CD4-positive, alpha-beta T cell treated with Interferon gamma for 1 hour (primary cell): ENCODE measurements around the gene CSF1R.

ENCODE experiments used
- DNase-seq: peaks from one replicate; pipeline ENCODE4 v3.0.0-alpha.2; 2020

CSF1R gene

GRCh38 chr5:150022681-150023080 lies 63.7 kb downstream of the CSF1R start:
- no peak for DNase-seq

GRCh38 chr5:150022158-150022531 lies 64.2 kb downstream of the CSF1R start:
- no peak for DNase-seq

GRCh38 chr5:150021491-150022157 lies 64.7 kb downstream of the CSF1R start:
- DNase-seq = no peak

DNA sequence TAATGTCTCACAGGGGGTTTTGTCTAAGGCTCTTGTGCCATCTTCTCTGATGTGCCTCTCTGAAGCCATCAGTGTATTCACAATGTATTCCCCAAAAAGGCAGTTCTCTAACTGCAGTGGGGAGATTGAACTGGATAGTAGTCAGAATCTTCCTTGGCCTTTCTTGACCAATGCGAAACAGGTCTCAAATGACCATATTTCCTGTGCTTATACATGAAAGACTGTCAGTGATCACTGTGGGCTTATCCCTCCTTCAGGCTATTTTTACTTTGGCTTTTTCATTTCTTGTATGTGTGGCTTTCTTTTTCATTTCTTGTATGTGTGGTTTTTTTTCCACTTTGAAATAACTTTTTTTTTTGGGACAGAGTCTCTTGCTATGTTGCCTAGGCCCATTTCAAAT lies 66.1 kb downstream of the CSF1R start:
- no peak for DNase-seq

GRCh38 chr5:150017226-150018005 lies 68.9 kb downstream of the CSF1R start:
- no peak for DNase-seq

DNA sequence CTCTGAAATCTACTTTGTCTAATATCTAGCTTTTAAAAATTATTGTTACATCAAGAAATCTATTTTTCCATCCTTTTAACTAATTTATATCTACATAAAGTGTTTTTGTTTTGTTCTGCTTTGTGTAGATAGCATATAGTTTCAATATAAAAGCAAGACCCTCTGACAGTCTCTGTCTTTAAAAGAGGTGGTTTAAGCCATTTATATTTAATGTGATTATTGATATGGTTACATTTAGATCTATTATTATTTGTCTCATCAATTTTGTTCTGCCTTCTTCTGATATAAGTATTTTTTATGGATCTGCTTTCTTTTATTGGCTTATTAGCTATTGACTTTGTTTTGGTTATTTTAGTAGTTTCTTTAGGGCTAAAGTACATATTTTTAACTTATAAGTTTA lies 69.8 kb downstream of the CSF1R start:
- no peak for DNase-seq

DNA sequence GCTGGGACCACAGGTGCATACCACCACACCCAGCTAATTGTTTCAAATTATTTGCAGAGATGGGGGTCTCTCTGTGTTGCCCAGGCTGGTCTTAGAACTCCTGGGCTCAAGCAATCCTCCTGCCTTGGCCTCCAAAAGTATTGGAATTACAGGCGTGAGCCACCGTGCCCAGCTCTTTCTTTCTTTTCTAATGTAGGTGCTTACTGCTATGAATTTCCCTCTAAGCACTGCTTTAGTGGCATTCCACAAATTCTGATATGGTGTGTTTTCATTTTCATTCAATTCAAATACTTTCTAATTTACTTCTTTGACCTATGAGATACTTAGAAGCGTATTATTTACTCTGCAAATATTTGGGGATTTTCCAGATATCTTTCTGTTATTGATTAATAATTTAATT lies 70.9 kb downstream of the CSF1R start:
- DNase-seq = no peak

GRCh38 chr5:150014456-150014855 lies 71.9 kb downstream of the CSF1R start:
- DNase-seq = no peak

GRCh38 chr5:150013931-150014330 lies 72.4 kb downstream of the CSF1R start:
- no peak for DNase-seq

DNA sequence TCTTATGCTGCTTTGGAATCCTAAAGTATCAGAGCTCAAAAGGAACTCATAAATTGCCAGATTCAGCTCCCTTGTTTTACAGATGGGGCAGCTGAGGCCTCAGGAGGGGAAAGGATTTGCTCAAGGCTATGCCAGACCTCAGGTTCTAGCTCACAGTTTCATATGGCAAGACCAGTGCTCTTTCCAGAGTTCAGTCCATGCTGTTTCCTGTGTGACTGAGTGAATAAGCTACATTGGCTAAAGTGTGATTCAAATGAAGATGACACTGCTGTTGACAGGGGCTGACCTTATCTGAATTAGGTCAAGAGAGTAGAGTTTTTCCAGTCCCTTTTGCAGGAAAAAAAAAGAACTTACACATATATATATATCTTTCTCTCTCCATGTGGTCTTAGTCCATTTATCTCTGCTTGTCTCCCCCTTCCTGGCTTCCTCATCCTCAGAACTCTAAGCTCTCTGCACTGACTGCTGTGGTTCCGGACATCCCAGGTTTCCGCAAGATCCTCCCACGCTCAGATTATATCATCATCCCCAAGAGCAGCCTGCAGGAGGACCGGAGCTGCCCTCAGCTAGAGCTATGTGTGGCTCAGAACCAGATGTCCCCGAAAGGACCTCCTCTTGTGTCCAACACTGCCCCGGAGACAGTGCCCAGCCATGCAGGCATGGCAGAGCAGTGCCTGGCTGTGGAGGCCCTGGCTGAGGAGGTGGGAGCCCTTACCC lies 76.5 kb downstream of the CSF1R start:
- DNase-seq = no peak

- DNase-seq = no peak
These were observed 79.3 kb downstream of the CSF1R start for GRCh38 chr5:150007050-150007449.

GRCh38 chr5:150006318-150006717 lies 80.0 kb downstream of the CSF1R start:
- DNase-seq = no peak
